ENCODE measurements around the gene VEZT. TPM values are rescaled to one million over a fixed set of nuclear protein-coding genes. Genes with fewer than 3 reads are reported as not detected.
A peak's percentile ranks its signal among the peaks of the same experiment; 100 is the strongest.
"Not testable (repeated sequence)": the region's sequence is repeated elsewhere in the genome, so short reads cannot be mapped to it uniquely, and the experiment has no call there.

The VEZT gene
- total RNA-seq, 2 donors from 2014 or later: 146 to 201 TPM

- peak; percentile 20 for DNase-seq
- Histone ChIP-seq H3K9ac (ENCODE audit: extremely low read depth, low read length, poor library complexity, severe bottlenecking) (no peak overlapping the region), H3K4me1 (ENCODE audit: control insufficient read depth, insufficient read depth, low read length) (peaks cover 4% of the 10 kb centered on the region), H3K27ac (ENCODE audit: low read depth, low read length) (no peak overlapping the region), H3K4me3 (ENCODE audit: low read length) (no peak overlapping the region), H3K9me3 (ENCODE audit: control insufficient read depth, low read length) (peaks cover 21% of the 10 kb centered on the region), H3K36me3 (ENCODE audit: control insufficient read depth, insufficient read depth, low read length) (peaks cover 36% of the 10 kb centered on the region), H3K27me3 (ENCODE audit: control insufficient read depth, insufficient read depth, low read length, poor library complexity, severe bottlenecking) (no peaks in the 10 kb centered on the region)
- H3K27me3 Mint-ChIP-seq (ENCODE audit: insufficient read depth): no peaks in the 10 kb centered on the region
- peaks cover 27% of the 10 kb centered on the region for H3K9me3 Mint-ChIP-seq
- 78 to 88% methylated on average over 1 to 2 of the region's 2 CpGs for WGBS, 2 experiments (ENCODE audit: insufficient coverage in 1 of 2, insufficient read length in 1 of 2)
- peaks cover 30% of the 10 kb centered on the region for H3K4me1 Mint-ChIP-seq
- peaks cover 38% of the 10 kb centered on the region for H3K36me3 Mint-ChIP-seq (ENCODE audit: low read depth)
- H3K27ac Mint-ChIP-seq: no peak overlapping the region
- H3K4me3 Mint-ChIP-seq: no peak overlapping the region
- TF ChIP-seq CTCF (conservative IDR thresholded peaks at IDR 0.05): no peak
Measured at GRCh38 chr12:95231190-95231589, 13.6 kb downstream of the VEZT start.

GRCh38 chr12:95234187-95234586, 16.6 kb downstream of the VEZT start:
- H3K36me3 ChIP-seq (ENCODE audit: control insufficient read depth, insufficient read depth, low read length): peaks cover 46% of the 10 kb centered on the region
- H3K27ac Mint-ChIP-seq; H3K9ac ChIP-seq (ENCODE audit: extremely low read depth, low read length, poor library complexity, severe bottlenecking); H3K27ac ChIP-seq (ENCODE audit: low read depth, low read length); H3K27me3 Mint-ChIP-seq (ENCODE audit: insufficient read depth); H3K27me3 ChIP-seq (ENCODE audit: control insufficient read depth, insufficient read depth, low read length, poor library complexity, severe bottlenecking); H3K4me1 ChIP-seq (ENCODE audit: control insufficient read depth, insufficient read depth, low read length); H3K4me3 ChIP-seq (ENCODE audit: low read length); H3K4me3 Mint-ChIP-seq; DNase-seq: not testable (repeated sequence)
- Mint-ChIP-seq H3K4me1 (peaks cover 28% of the 10 kb centered on the region), H3K36me3 (ENCODE audit: low read depth) (peaks cover 50% of the 10 kb centered on the region), H3K9me3 (peaks cover 40% of the 10 kb centered on the region)
- WGBS, 2 experiments (ENCODE audit: insufficient coverage in 1 of 2, insufficient read length in 1 of 2): 96 to 99% methylated on average over 10 to 14 of the region's 14 CpGs
- H3K9me3 ChIP-seq (ENCODE audit: control insufficient read depth, low read length): peaks cover 35% of the 10 kb centered on the region

- not testable (repeated sequence) for DNase-seq; H3K27ac Mint-ChIP-seq; H3K4me1 ChIP-seq (ENCODE audit: control insufficient read depth, insufficient read depth, low read length); H3K4me3 ChIP-seq (ENCODE audit: low read length); H3K9ac ChIP-seq (ENCODE audit: extremely low read depth, low read length, poor library complexity, severe bottlenecking); H3K27me3 Mint-ChIP-seq (ENCODE audit: insufficient read depth); H3K27me3 ChIP-seq (ENCODE audit: control insufficient read depth, insufficient read depth, low read length, poor library complexity, severe bottlenecking); H3K4me3 Mint-ChIP-seq; H3K27ac ChIP-seq (ENCODE audit: low read depth, low read length)
- Mint-ChIP-seq H3K9me3 (peaks cover 40% of the 10 kb centered on the region), H3K36me3 (ENCODE audit: low read depth) (peaks cover 50% of the 10 kb centered on the region), H3K4me1 (peaks cover 21% of the 10 kb centered on the region)
- WGBS, 2 experiments (ENCODE audit: insufficient coverage in 1 of 2, insufficient read length in 1 of 2): 98 to 100% methylated on average over 5 to 18 of the region's 31 CpGs
- Histone ChIP-seq H3K36me3 (ENCODE audit: control insufficient read depth, insufficient read depth, low read length) (peaks cover 49% of the 10 kb centered on the region), H3K9me3 (ENCODE audit: control insufficient read depth, low read length) (peaks cover 35% of the 10 kb centered on the region)
Measured at GRCh38 chr12:95235621-95236020, 18.0 kb downstream of the VEZT start.

- H3K27ac ChIP-seq (ENCODE audit: low read depth, low read length): no peak overlapping the region
- no peak overlapping the region for H3K27ac Mint-ChIP-seq
- 100% methylated on average over 1 of the region's 1 CpG; no CpG with 5 or more reads in 1 of the 2 experiments for WGBS, 2 experiments (ENCODE audit: insufficient coverage in 1 of 2, insufficient read length in 1 of 2)
- H3K36me3 Mint-ChIP-seq (ENCODE audit: low read depth): peaks cover 62% of the 10 kb centered on the region
- no peak for DNase-seq
- H3K27me3 Mint-ChIP-seq (ENCODE audit: insufficient read depth): no peaks in the 10 kb centered on the region
- H3K9me3 ChIP-seq (ENCODE audit: control insufficient read depth, low read length): peaks cover 44% of the 10 kb centered on the region
- peaks cover 40% of the 10 kb centered on the region for H3K9me3 Mint-ChIP-seq
- no peak overlapping the region for H3K4me3 Mint-ChIP-seq
- no peaks in the 10 kb centered on the region for H3K27me3 ChIP-seq (ENCODE audit: control insufficient read depth, insufficient read depth, low read length, poor library complexity, severe bottlenecking)
- peaks cover 18% of the 10 kb centered on the region for H3K4me1 Mint-ChIP-seq
- no peak overlapping the region for H3K9ac ChIP-seq (ENCODE audit: extremely low read depth, low read length, poor library complexity, severe bottlenecking)
- H3K4me3 ChIP-seq (ENCODE audit: low read length): peak overlapping the region; percentile 30
- peaks cover 2% of the 10 kb centered on the region for H3K4me1 ChIP-seq (ENCODE audit: control insufficient read depth, insufficient read depth, low read length)
- peaks cover 65% of the 10 kb centered on the region for H3K36me3 ChIP-seq (ENCODE audit: control insufficient read depth, insufficient read depth, low read length)
- no peak for TF ChIP-seq CTCF (conservative IDR thresholded peaks at IDR 0.05)
Measured at GRCh38 chr12:95237315-95237714, 19.7 kb downstream of the VEZT start.

Measured in endodermal cell (in vitro differentiated cells).